Sigmoid colon (tissue), 7 donors: ENCODE data around the gene TMED7. TPM values are rescaled to one million over a fixed set of nuclear protein-coding genes. Genes with fewer than 3 reads are reported as not detected.

ENCODE experiments used
- DNase-seq: peaks from one replicate; pipeline ENCODE4 v3.0.0-alpha.2; 2019
- H3K27ac ChIP-seq, 4 donors: fragments of 200-600 bp; sonication (generic); one replicate each; pipeline ENCODE4 v1.5.1; 2016 to 2019; ENCODE audit warnings: mild to moderate bottlenecking in 1 of 4
- H3K27me3 ChIP-seq, 3 donors: fragments of 200-600 bp; sonication (generic); one replicate each; pipeline ENCODE4 v1.5.1; 2019; ENCODE audit warnings: mild to moderate bottlenecking in 1 of 3
- H3K36me3 ChIP-seq, 4 donors: fragments of 200-600 bp; sonication (generic); one replicate each; pipeline ENCODE4 v1.5.1; 2016 to 2019
- H3K4me1 ChIP-seq, 4 donors: fragments of 200-600 bp; sonication (generic); one replicate each; pipeline ENCODE4 v1.5.1; 2017 to 2019
- H3K4me3 ChIP-seq, 4 donors: fragments of 200-600 bp; sonication (generic); one replicate each; pipeline ENCODE4 v1.5.1; 2017 to 2019; ENCODE audit warnings: mild to moderate bottlenecking in 2 of 4, moderate library complexity in 1 of 4
- H3K9me3 ChIP-seq, 4 donors: fragments of 200-600 bp in 3 of 4; sonication (generic) in 3 of 4; one replicate each; pipeline versions ENCODE4 v1.5.1 to v1.6.1; 2013 to 2019
- EP300 ChIP-seq, 4 donors: sonication (generic); formaldehyde crosslinking; IDR thresholded peaks; one replicate each; pipeline ENCODE4 v1.6.1; 2017; ENCODE audit warnings: antibody characterized with exemption in 4 of 4
- POLR2A ChIP-seq, 2 donors: fragments of 450-650 bp; IDR thresholded peaks; one replicate each; pipeline ENCODE4 v1.6.1; 2016; ENCODE audit warnings: antibody characterized with exemption in 2 of 2, mild to moderate bottlenecking in 2 of 2, moderate library complexity in 2 of 2
- POLR2AphosphoS5 ChIP-seq, 4 donors: sonication (generic); formaldehyde crosslinking; IDR thresholded peaks; one replicate each; pipeline ENCODE4 v1.6.1; 2017; ENCODE audit warnings: antibody characterized with exemption in 4 of 4
- WGBS, 2 donors: extraction: QIAGEN DNeasy Blood & Tissue Kit; methylation state at CpG; one replicate each; pipeline ENCODE4 v1.1.7; 2013; 5-methylcytosine and 5-hydroxymethylcytosine counted together
- intact Hi-C: fragments of 100-400 bp; cut with DNase I; formaldehyde crosslinking; loops from one replicate; pipeline ENCODE4 v1.15.1; 2023
- polyA plus RNA-seq, 3 donors: library from polyadenylated mRNA; stranded (reverse); fragments of 200-250 nt; gene quantifications; one replicate each; pipeline ENCODE4 v1.2.3, GENCODE V29; 2013
- total RNA-seq, 4 donors: library from RNA; depleted of rRNA; stranded (reverse); fragments of >200 nt; gene quantifications; one replicate each; pipeline ENCODE4 v1.1.0, GENCODE V29; 2016
- TF ChIP-seq, protein P1 (sequence below), 4 experiments: fragments of 450-650 bp in 3 of 4; fragments of 200-600 bp in 1 of 4; IDR thresholded peaks; one replicate each; pipeline ENCODE4 v1.5.1; 2016 to 2019; ENCODE audit warnings: antibody characterized with exemption in 4 of 4, mild to moderate bottlenecking in 3 of 4, moderate library complexity in 2 of 4
- donor health status: healthy with polysubstance abuse.
- donor health status: Bipolar disorder and iron deficiency.
- donor health status: healthy.

The TMED7 gene
- total and polyA plus RNA-seq, 7 donors = 10.8 to 104 (median 80.8) TPM

- DNase-seq = no peak
- no peaks in the 10 kb centered on the region for H3K9me3 ChIP-seq
- no peak overlapping the region for H3K4me3 ChIP-seq
- H3K27ac ChIP-seq = no peak overlapping the region
- no peaks in the 10 kb centered on the region for H3K4me1 ChIP-seq
- TF ChIP-seq, protein P1, sequence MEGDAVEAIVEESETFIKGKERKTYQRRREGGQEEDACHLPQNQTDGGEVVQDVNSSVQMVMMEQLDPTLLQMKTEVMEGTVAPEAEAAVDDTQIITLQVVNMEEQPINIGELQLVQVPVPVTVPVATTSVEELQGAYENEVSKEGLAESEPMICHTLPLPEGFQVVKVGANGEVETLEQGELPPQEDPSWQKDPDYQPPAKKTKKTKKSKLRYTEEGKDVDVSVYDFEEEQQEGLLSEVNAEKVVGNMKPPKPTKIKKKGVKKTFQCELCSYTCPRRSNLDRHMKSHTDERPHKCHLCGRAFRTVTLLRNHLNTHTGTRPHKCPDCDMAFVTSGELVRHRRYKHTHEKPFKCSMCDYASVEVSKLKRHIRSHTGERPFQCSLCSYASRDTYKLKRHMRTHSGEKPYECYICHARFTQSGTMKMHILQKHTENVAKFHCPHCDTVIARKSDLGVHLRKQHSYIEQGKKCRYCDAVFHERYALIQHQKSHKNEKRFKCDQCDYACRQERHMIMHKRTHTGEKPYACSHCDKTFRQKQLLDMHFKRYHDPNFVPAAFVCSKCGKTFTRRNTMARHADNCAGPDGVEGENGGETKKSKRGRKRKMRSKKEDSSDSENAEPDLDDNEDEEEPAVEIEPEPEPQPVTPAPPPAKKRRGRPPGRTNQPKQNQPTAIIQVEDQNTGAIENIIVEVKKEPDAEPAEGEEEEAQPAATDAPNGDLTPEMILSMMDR (IDR thresholded peaks at IDR 0.05) = no peak
- TF ChIP-seq EP300 (IDR thresholded peaks at IDR 0.05) (no peak), POLR2AphosphoS5 (IDR thresholded peaks at IDR 0.05) (no peak), POLR2A (IDR thresholded peaks at IDR 0.05) (no peak)
- intact Hi-C loops = no loop called here
- no peaks in the 10 kb centered on the region for H3K27me3 ChIP-seq
- H3K36me3 ChIP-seq = no peaks in the 10 kb centered on the region
- 91 to 95% methylated on average over 1 of the region's 1 CpG for WGBS, 2 donors
Observed at GRCh38 chr5:115641948-115642347, 16.1 kb upstream of the TMED7 start.

DNA sequence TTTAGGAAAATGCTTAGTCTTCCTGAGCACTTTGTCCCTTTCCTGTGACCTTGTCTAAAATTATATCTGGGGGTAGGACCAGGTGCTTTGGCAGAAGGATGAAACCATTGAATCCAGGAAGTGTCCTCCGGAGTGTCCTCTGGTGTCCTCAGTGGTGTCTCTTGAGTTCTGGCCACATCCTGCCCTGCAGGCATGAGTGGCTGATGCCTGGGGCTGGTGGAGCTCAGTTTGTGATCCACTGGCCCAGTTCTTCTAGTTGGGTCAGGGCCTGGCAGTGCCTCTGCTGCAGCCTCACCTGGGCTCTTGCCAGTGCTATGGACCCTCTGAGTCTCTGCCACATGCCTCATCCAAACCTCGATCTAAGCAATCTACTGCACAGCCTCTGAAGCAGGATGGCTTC is 14.4 kb upstream of the TMED7 start:
- TF ChIP-seq, protein P1 (IDR thresholded peaks at IDR 0.05) = no peak
- no peak for TF ChIP-seq POLR2AphosphoS5 (IDR thresholded peaks at IDR 0.05)
- WGBS, 2 donors = 88 to 92% methylated on average over 2 of the region's 2 CpGs

DNA sequence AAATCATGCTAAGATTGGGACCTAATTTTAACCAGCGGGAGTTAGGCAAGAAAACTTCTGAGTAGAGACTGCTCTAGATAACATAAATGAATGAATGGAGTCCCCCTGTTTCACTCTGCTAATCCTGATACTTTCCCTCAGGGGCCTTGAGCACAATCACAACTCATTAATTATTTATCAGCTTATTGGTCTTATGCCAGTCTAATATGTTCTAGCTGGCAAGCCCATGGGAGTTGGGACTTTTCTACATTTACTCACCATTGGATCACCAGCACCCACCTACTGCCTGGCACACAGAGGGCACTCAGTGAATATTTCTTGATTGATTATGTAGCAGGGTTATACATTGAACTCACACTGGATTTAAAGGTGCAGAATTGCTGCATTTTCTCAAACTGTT is 13.5 kb upstream of the TMED7 start:
- WGBS, 2 donors = 91% methylated on average over 1 of the region's 1 CpG
- H3K27ac ChIP-seq = no peak overlapping the region
- H3K4me1 ChIP-seq = peaks cover 0 to 1% (median 0%) of the 10 kb centered on the region in 4 donors
- no peaks in the 10 kb centered on the region for H3K27me3 ChIP-seq
- no peaks in the 10 kb centered on the region for H3K36me3 ChIP-seq
- intact Hi-C loops = no loop called here
- no peak overlapping the region for H3K4me3 ChIP-seq
- no peaks in the 10 kb centered on the region for H3K9me3 ChIP-seq
- TF ChIP-seq, protein P1 (IDR thresholded peaks at IDR 0.05) = no peak
- no peak for TF ChIP-seq POLR2AphosphoS5 (IDR thresholded peaks at IDR 0.05)
- TF ChIP-seq POLR2A (IDR thresholded peaks at IDR 0.05) = no peak
- no peak for TF ChIP-seq EP300 (IDR thresholded peaks at IDR 0.05)
- no peak for DNase-seq

More for the DNA sequence above, 14.4 kb upstream of the TMED7 start:
- Histone ChIP-seq H3K27me3 (no peaks in the 10 kb centered on the region), H3K9me3 (no peaks in the 10 kb centered on the region), H3K36me3 (no peaks in the 10 kb centered on the region), H3K4me1 (no peaks in the 10 kb centered on the region), H3K27ac (no peak overlapping the region), H3K4me3 (no peak overlapping the region)
- no peak for DNase-seq
- intact Hi-C loops = no loop called here

DNA sequence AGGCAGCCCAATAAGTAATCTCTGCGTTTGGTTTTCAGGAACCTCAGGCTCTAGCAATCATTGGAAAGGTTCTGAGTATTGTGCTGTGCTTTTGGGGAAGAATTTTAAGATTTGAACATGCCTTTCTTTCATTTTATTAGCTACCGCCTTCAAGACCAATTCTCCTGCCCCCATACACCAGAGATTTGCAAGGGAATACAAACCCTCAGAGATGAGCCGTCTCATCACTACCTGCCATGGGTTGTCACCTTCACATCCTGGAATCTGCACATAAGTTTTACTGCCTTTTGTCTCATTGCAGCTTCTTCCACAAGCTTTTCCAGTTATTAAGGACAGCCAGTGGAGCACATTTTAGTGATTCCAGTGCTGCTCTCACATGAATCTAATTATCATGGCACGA is 11.7 kb upstream of the TMED7 start:
- no peak for DNase-seq
- no peaks in the 10 kb centered on the region for H3K36me3 ChIP-seq
- TF ChIP-seq EP300 (IDR thresholded peaks at IDR 0.05) = no peak
- TF ChIP-seq POLR2A (IDR thresholded peaks at IDR 0.05) = no peak
- no peak for TF ChIP-seq POLR2AphosphoS5 (IDR thresholded peaks at IDR 0.05)
- TF ChIP-seq, protein P1 (IDR thresholded peaks at IDR 0.05) = no peak
- H3K4me1 ChIP-seq = peaks cover 0 to 5% (median 0%) of the 10 kb centered on the region in 4 donors
- 73 to 84% methylated on average over 4 of the region's 4 CpGs for WGBS, 2 donors
- no peak overlapping the region for H3K4me3 ChIP-seq
- intact Hi-C loops = no loop called here
- H3K27ac ChIP-seq = no peak overlapping the region
- H3K27me3 ChIP-seq = no peaks in the 10 kb centered on the region
- H3K9me3 ChIP-seq = no peaks in the 10 kb centered on the region

GRCh38 chr5:115636008-115636407 is 10.2 kb upstream of the TMED7 start:
- 84% methylated on average over 1 of the region's 1 CpG for WGBS, 2 donors

More at GRCh38 chr5:115636008-115636407, 10.2 kb upstream of the TMED7 start:
- intact Hi-C loops = no loop called here
- H3K4me1 ChIP-seq = peaks cover 0 to 5% (median 0%) of the 10 kb centered on the region in 4 donors
- H3K9me3 ChIP-seq = no peaks in the 10 kb centered on the region
- no peak overlapping the region for H3K27ac ChIP-seq
- TF ChIP-seq EP300 (IDR thresholded peaks at IDR 0.05) (no peak), POLR2A (IDR thresholded peaks at IDR 0.05) (no peak), POLR2AphosphoS5 (IDR thresholded peaks at IDR 0.05) (no peak)
- TF ChIP-seq, protein P1 (IDR thresholded peaks at IDR 0.05) = no peak
- H3K27me3 ChIP-seq = no peaks in the 10 kb centered on the region
- DNase-seq = no peak
- no peaks in the 10 kb centered on the region for H3K36me3 ChIP-seq
- H3K4me3 ChIP-seq = no peak overlapping the region
